ENCODE data around the gene CALHM2. TPM values are rescaled to one million over a fixed set of nuclear protein-coding genes. Genes with fewer than 3 reads are reported as not detected.

The CALHM2 gene
- total and polyA plus RNA-seq, 2 of the 13 experiments (the other 11 are each of a cell fraction or from before 2014, with no cell fraction given), result 0.15 TPM; not detected in 1

GRCh38 chr10:103479135-103479534 lies 27.0 kb upstream of the CALHM2 start, which contains the start of gene CALHM3:
Gene CALHM3 (minus strand): TSS chr10:103479240. CDS start chr10:103479032, 208 bp downstream.
- Histone ChIP-seq H3K4me2 (ENCODE audit: low read depth, low read length) (no peak within 1 kb of the TSS), H3K4me3 (replicated peaks in 1 of 3; ENCODE audit: insufficient read depth in 1 of 3, low read depth in 2 of 3, low read length in 3 of 3) (no peak within 1 kb of the TSS)

GRCh38 chr10:103478671-103479070 lies 26.5 kb upstream of the CALHM2 start:
- no peak overlapping the region for H2AFZ ChIP-seq (ENCODE audit: low read length)
- no peaks in the 10 kb centered on the region for H4K20me1 ChIP-seq (ENCODE audit: insufficient read depth, low read length)
- H3K4me3 ChIP-seq (replicated peaks in 1 of 3; ENCODE audit: insufficient read depth in 1 of 3, low read depth in 2 of 3, low read length in 3 of 3), result no peak overlapping the region
- no peak overlapping the region for H3K9ac ChIP-seq (ENCODE audit: insufficient read depth, low read depth, low read length)
- no peaks in the 10 kb centered on the region for H3K36me3 ChIP-seq (replicated peaks in 1 of 2; ENCODE audit: control insufficient read depth in 1 of 2, insufficient read depth in 2 of 2, low read length in 2 of 2)
- H3K27me3 ChIP-seq (ENCODE audit: control insufficient read depth in 1 of 2, insufficient read depth in 2 of 2, low read length in 2 of 2), result peaks cover 4 to 21% of the 10 kb centered on the region in 2 experiments
- no TSS peak for BruUV-seq (replicated peaks)
- intact Hi-C loops (cut with micrococcal nuclease; ENCODE audit: unreplicated experiment) (no loop called here), in situ Hi-C loops (cut with HindIII; ENCODE audit: extremely low pct_ligation_motif_present, low pct_unique_long_range_greater_than_20kb) (no loop called here)
- FAIRE-seq, result no peak
- no peak overlapping the region for H3K27ac ChIP-seq (ENCODE audit: extremely low read length, insufficient read depth, low read length)
- ATAC-seq, result no peak
- DNase-seq (ENCODE audit: low spot score), result no peak
- H3K4me2 ChIP-seq (ENCODE audit: low read depth, low read length), result no peak overlapping the region
- 69% methylated on average over 17 of the region's 22 CpGs for WGBS (ENCODE audit: low lambda C conversion rate)
- H3K79me2 ChIP-seq (ENCODE audit: insufficient read depth, low read length), result no peaks in the 10 kb centered on the region
- peaks cover 23% of the 10 kb centered on the region for H3K4me1 ChIP-seq (ENCODE audit: insufficient read depth, low read length)
- ChIA-PET CTCF (ENCODE audit: low intra/inter-chr PET ratio, low total read pairs) (no interaction called here), POLR2A (no interaction called here)
- no peaks in the 10 kb centered on the region for H3K9me3 ChIP-seq (ENCODE audit: low read length)
- TF ChIP-seq SRSF4 (IDR thresholded peaks at IDR 0.05; ENCODE audit: low read depth, low read length, poor library complexity, severe bottlenecking) (no peak), NR2F1 (CRISPR knock-in tag; IDR thresholded peaks at IDR 0.05) (no peak), MLX (CRISPR knock-in tag; IDR thresholded peaks at IDR 0.05) (no peak), CTCF (CRISPR knock-in tag; IDR thresholded peaks at IDR 0.05) (no peak), PRDM4 (CRISPR knock-in tag; IDR thresholded peaks at IDR 0.05; ENCODE audit: borderline replicate concordance) (no peak), KDM5A (IDR thresholded peaks at IDR 0.05; ENCODE audit: borderline replicate concordance, low read length) (no peak), SMARCC2 (IDR thresholded peaks at IDR 0.05) (no peak), BRF2 (CRISPR knock-in tag; IDR thresholded peaks at IDR 0.05) (no peak), MBNL3 (CRISPR knock-in tag; conservative IDR thresholded peaks at IDR 0.05) (no peak), ZNF20 (CRISPR knock-in tag; IDR thresholded peaks at IDR 0.05) (no peak), NFRKB (IDR thresholded peaks at IDR 0.05) (no peak), EED (CRISPR knock-in tag; IDR thresholded peaks at IDR 0.05) (no peak)

More at GRCh38 chr10:103479135-103479534, 27.0 kb upstream of the CALHM2 start, which contains the start of gene CALHM3:
- FAIRE-seq (no peak), DNase-seq (ENCODE audit: low spot score) (no peak), ATAC-seq (0 out of 3 replicates have a peak, but pooled peaks have one; percentile 7)
- no peaks in the 10 kb centered on the region for H3K9me3 ChIP-seq (ENCODE audit: low read length)
- H3K4me1 ChIP-seq (ENCODE audit: insufficient read depth, low read length), result peaks cover 23% of the 10 kb centered on the region
- no peaks in the 10 kb centered on the region for H3K79me2 ChIP-seq (ENCODE audit: insufficient read depth, low read length)
- in situ Hi-C loops (cut with HindIII; ENCODE audit: extremely low pct_ligation_motif_present, low pct_unique_long_range_greater_than_20kb) (no loop called here), intact Hi-C loops (cut with micrococcal nuclease; ENCODE audit: unreplicated experiment) (no loop called here)
- peak; percentile 65 for TF ChIP-seq FOSL2 (CRISPR knock-in tag; IDR thresholded peaks at IDR 0.05)
- no peak for TF ChIP-seq HNRNPK (IDR thresholded peaks at IDR 0.05; ENCODE audit: low read depth, low read length, poor library complexity, severe bottlenecking)
- no peak within 1 kb of the TSS for H3K9ac ChIP-seq (ENCODE audit: insufficient read depth, low read depth, low read length)
- ChIA-PET CTCF (ENCODE audit: low intra/inter-chr PET ratio, low total read pairs) (no interaction called here), POLR2A (interaction anchor here (0.9 kb wide), 1 partner anchor 11 kb away, joined by 4 read pairs; no protein-coding TSS in a partner anchor)
- H3K36me3 ChIP-seq (replicated peaks in 1 of 2; ENCODE audit: control insufficient read depth in 1 of 2, insufficient read depth in 2 of 2, low read length in 2 of 2), result no peaks in the 10 kb centered on the region
- H4K20me1 ChIP-seq (ENCODE audit: insufficient read depth, low read length), result no peaks in the 10 kb centered on the region
- H2AFZ ChIP-seq (ENCODE audit: low read length), result no peak within 1 kb of the TSS
- H3K27me3 ChIP-seq (ENCODE audit: control insufficient read depth in 1 of 2, insufficient read depth in 2 of 2, low read length in 2 of 2), result peaks cover 4 to 21% of the 10 kb centered on the region in 2 experiments
- BruUV-seq (replicated peaks), result no TSS peak
- 20% methylated on average over 7 of the region's 7 CpGs for WGBS (ENCODE audit: low lambda C conversion rate)
- H3K27ac ChIP-seq (ENCODE audit: extremely low read length, insufficient read depth, low read length), result no peak within 1 kb of the TSS
